ENCODE data around the gene ADK.

DNA sequence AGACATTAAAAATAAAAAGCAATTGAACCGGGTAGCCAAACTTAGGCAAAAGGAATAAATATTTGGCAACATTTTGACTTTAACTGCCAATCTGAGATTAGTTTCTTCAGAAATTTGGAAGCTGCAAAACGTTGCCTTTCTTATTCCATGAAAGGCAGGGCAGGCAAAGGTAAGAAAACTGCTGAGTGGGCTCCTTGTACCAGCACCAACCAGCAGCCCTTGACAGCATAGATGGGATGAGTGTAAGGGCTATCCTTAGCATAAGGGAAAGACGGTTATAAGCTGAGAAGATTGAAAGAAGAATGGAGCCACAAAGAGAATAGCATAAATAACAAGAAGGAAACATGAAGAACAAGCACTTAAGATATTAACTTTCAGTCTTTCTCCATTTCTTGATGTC is 29.0 kb upstream of the ADK start:
- TF ChIP-seq, protein P1, sequence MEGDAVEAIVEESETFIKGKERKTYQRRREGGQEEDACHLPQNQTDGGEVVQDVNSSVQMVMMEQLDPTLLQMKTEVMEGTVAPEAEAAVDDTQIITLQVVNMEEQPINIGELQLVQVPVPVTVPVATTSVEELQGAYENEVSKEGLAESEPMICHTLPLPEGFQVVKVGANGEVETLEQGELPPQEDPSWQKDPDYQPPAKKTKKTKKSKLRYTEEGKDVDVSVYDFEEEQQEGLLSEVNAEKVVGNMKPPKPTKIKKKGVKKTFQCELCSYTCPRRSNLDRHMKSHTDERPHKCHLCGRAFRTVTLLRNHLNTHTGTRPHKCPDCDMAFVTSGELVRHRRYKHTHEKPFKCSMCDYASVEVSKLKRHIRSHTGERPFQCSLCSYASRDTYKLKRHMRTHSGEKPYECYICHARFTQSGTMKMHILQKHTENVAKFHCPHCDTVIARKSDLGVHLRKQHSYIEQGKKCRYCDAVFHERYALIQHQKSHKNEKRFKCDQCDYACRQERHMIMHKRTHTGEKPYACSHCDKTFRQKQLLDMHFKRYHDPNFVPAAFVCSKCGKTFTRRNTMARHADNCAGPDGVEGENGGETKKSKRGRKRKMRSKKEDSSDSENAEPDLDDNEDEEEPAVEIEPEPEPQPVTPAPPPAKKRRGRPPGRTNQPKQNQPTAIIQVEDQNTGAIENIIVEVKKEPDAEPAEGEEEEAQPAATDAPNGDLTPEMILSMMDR (IDR thresholded peaks at IDR 0.05): no peak
- no peak for TF ChIP-seq POLR2A (IDR thresholded peaks at IDR 0.05)

Data from heart left ventricle (tissue), 13 donors.